Measurements from ENCODE around the gene DLG2.

- TF ChIP-seq POLR2A (IDR thresholded peaks at IDR 0.05) (no peak), CTCF (IDR thresholded peaks at IDR 0.05) (no peak)
Measured at GRCh38 chr11:84398017-84398626, 1229.0 kb downstream of the DLG2 start.

All from ovary (tissue), 3 donors.